ENCODE results near the gene PSMD6.
A peak's percentile ranks its signal among the peaks of the same experiment; 100 is the strongest.

Gene PSMD6

DNA sequence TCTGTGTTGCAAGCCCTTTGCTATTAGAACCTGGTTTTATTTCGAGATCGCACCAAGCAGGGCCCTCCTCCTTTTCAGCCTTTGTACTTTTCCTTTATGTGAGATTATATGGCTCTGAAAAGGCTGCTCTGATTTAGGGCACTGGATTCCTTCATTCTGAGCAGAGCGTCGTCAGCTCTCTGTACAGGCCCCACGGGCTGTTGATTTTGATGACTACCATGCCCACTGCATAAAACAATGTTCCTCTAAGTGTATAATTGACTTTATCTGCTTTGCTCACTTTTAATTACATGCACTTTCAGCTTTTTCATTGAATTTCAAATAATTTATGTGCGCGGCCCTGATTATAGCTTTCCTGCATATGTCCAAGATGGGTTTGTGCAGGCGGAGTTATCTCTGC, 4.4 kb upstream of the PSMD6 start:
- Histone ChIP-seq H3K27me3 (ENCODE audit: control insufficient read depth in 1 of 2, insufficient read depth in 1 of 2, low read length in 2 of 2) (peaks cover 3 to 6% of the 10 kb centered on the region in 2 experiments), H2BK12ac (ENCODE audit: low read length in 2 of 2) (no peak overlapping the region), H3K14ac (ENCODE audit: low read length in 2 of 2) (no peak overlapping the region), H3K23ac (ENCODE audit: low read length in 2 of 2) (no peak overlapping the region), H2BK15ac (ENCODE audit: low read depth, poor library complexity, severe bottlenecking) (no peak overlapping the region), H3K4me1 (ENCODE audit: control insufficient read depth, insufficient read depth, low read depth, low read length) (no peaks in the 10 kb centered on the region), H3K4me3 (ENCODE audit: insufficient read depth in 1 of 2, low read depth in 1 of 2, low read length in 2 of 2) (no peak overlapping the region), H2AFZ (ENCODE audit: low read depth, low read length) (no peak overlapping the region), H3K79me1 (replicated peaks; ENCODE audit: low read length, poor library complexity, severe bottlenecking) (no peaks in the 10 kb centered on the region), H2BK120ac (ENCODE audit: low read depth, low read length) (no peak overlapping the region), H4K91ac (ENCODE audit: low read length) (no peak overlapping the region), H3K18ac (ENCODE audit: low read depth in 1 of 2, low read length in 2 of 2) (no peak overlapping the region), H3K9ac (ENCODE audit: low read length) (no peak overlapping the region), H3K4me2 (ENCODE audit: low read length, poor library complexity, severe bottlenecking) (no peak overlapping the region), H2BK5ac (ENCODE audit: low read depth, low read length, poor library complexity, severe bottlenecking) (no peak overlapping the region), H3K27ac (ENCODE audit: low read length, poor library complexity, severe bottlenecking) (no peak overlapping the region), H2AK5ac (ENCODE audit: low read length, severe bottlenecking) (no peak overlapping the region), H4K8ac (ENCODE audit: low read length) (no peak overlapping the region), H3K36me3 (ENCODE audit: control insufficient read depth in 1 of 2, insufficient read depth in 2 of 2, low read depth in 1 of 2, low read length in 2 of 2) (no peaks in the 10 kb centered on the region), H3K9me3 (ENCODE audit: control insufficient read depth, low read length) (no peaks in the 10 kb centered on the region), H3K4ac (ENCODE audit: low read depth in 1 of 2, low read length in 2 of 2) (no peak overlapping the region)
- 62% methylated on average over 7 of the region's 8 CpGs for WGBS
- no peak for DNase-seq

DNA sequence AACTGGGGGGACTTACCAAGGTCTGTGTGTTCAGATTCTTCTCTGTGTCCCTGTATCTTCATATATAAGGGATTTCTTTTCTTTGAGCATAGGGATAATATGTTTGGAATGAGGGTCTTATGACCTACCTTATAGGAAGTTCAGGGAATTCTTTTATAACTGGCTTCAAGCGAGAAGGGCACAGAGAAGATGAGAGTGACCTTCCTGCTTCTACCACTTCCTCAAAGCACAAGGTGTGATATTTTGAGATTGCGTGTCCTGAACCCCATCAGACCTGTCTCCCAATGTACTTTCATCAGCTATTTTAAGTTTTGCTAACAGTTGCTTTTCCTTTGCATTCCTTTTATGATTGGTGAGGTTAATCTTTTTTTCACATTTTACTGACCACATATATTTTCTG, 3.1 kb upstream of the PSMD6 start:
- Histone ChIP-seq H3K4me2 (ENCODE audit: low read length, poor library complexity, severe bottlenecking) (no peak overlapping the region), H3K4ac (ENCODE audit: low read depth in 1 of 2, low read length in 2 of 2) (no peak overlapping the region), H3K23ac (ENCODE audit: low read length in 2 of 2) (no peak overlapping the region), H3K79me1 (replicated peaks; ENCODE audit: low read length, poor library complexity, severe bottlenecking) (no peaks in the 10 kb centered on the region), H3K27ac (ENCODE audit: low read length, poor library complexity, severe bottlenecking) (no peak overlapping the region), H3K18ac (ENCODE audit: low read depth in 1 of 2, low read length in 2 of 2) (no peak overlapping the region), H2AFZ (ENCODE audit: low read depth, low read length) (no peak overlapping the region), H2BK5ac (ENCODE audit: low read depth, low read length, poor library complexity, severe bottlenecking) (no peak overlapping the region), H3K36me3 (ENCODE audit: control insufficient read depth in 1 of 2, insufficient read depth in 2 of 2, low read depth in 1 of 2, low read length in 2 of 2) (peaks cover 0 to 7% of the 10 kb centered on the region in 2 experiments), H2BK15ac (ENCODE audit: low read depth, poor library complexity, severe bottlenecking) (no peak overlapping the region), H3K4me1 (ENCODE audit: control insufficient read depth, insufficient read depth, low read depth, low read length) (peaks cover 7% of the 10 kb centered on the region), H3K9me3 (ENCODE audit: control insufficient read depth, low read length) (no peaks in the 10 kb centered on the region), H2BK12ac (ENCODE audit: low read length in 2 of 2) (no peak overlapping the region), H3K14ac (ENCODE audit: low read length in 2 of 2) (no peak overlapping the region), H2BK120ac (ENCODE audit: low read depth, low read length) (no peak overlapping the region), H3K27me3 (ENCODE audit: control insufficient read depth in 1 of 2, insufficient read depth in 1 of 2, low read length in 2 of 2) (peaks cover 3 to 6% of the 10 kb centered on the region in 2 experiments), H2AK5ac (ENCODE audit: low read length, severe bottlenecking) (no peak overlapping the region), H4K91ac (ENCODE audit: low read length) (no peak overlapping the region), H4K8ac (ENCODE audit: low read length) (no peak overlapping the region), H3K9ac (ENCODE audit: low read length) (no peak overlapping the region), H3K4me3 (ENCODE audit: insufficient read depth in 1 of 2, low read depth in 1 of 2, low read length in 2 of 2) (no peak overlapping the region)
- 89% methylated on average over 1 of the region's 2 CpGs for WGBS
- DNase-seq = no peak

DNA sequence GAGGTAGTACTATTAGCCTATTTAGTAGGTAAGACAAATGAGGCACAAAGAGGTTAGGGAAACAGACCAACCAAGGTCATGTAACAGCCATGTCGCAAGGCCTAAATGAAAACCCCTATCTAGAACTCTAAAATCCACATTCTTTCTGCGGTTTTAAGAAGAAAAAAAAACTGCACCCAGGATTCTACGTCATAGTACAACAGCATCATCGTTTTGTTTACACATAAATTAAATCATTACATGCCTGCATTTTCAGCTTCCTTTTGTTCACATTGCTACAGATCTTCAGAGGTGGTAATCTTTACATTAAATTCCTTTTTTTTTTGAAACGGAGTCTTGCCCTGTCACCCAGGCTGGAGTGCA, 548 bp upstream of the PSMD6 start:
- Histone ChIP-seq H2AFZ (ENCODE audit: low read depth, low read length) (no peak overlapping the region), H3K4me2 (ENCODE audit: low read length, poor library complexity, severe bottlenecking) (no peak overlapping the region), H2BK12ac (ENCODE audit: low read length in 2 of 2) (no peak overlapping the region), H3K14ac (ENCODE audit: low read length in 2 of 2) (no peak overlapping the region), H3K27ac (ENCODE audit: low read length, poor library complexity, severe bottlenecking) (no peak overlapping the region), H2AK5ac (ENCODE audit: low read length, severe bottlenecking) (no peak overlapping the region), H3K27me3 (ENCODE audit: control insufficient read depth in 1 of 2, insufficient read depth in 1 of 2, low read length in 2 of 2) (peaks cover 0 to under 1% of the 10 kb centered on the region in 2 experiments), H2BK15ac (ENCODE audit: low read depth, poor library complexity, severe bottlenecking) (no peak overlapping the region), H3K4ac (ENCODE audit: low read depth in 1 of 2, low read length in 2 of 2) (no peak overlapping the region), H4K8ac (ENCODE audit: low read length) (no peak overlapping the region), H2BK120ac (ENCODE audit: low read depth, low read length) (no peak overlapping the region), H2BK5ac (ENCODE audit: low read depth, low read length, poor library complexity, severe bottlenecking) (no peak overlapping the region), H3K18ac (ENCODE audit: low read depth in 1 of 2, low read length in 2 of 2) (no peak overlapping the region), H3K4me1 (ENCODE audit: control insufficient read depth, insufficient read depth, low read depth, low read length) (peaks cover 7% of the 10 kb centered on the region), H3K36me3 (ENCODE audit: control insufficient read depth in 1 of 2, insufficient read depth in 2 of 2, low read depth in 1 of 2, low read length in 2 of 2) (peaks cover 0 to 32% of the 10 kb centered on the region in 2 experiments), H3K9ac (ENCODE audit: low read length) (peak overlapping the region; percentile 99), H3K23ac (ENCODE audit: low read length in 2 of 2) (no peak overlapping the region), H3K79me1 (replicated peaks; ENCODE audit: low read length, poor library complexity, severe bottlenecking) (peaks cover 2% of the 10 kb centered on the region), H3K4me3 (ENCODE audit: insufficient read depth in 1 of 2, low read depth in 1 of 2, low read length in 2 of 2) (peak overlapping the region in 1 of 2 experiments; percentile 88), H3K9me3 (ENCODE audit: control insufficient read depth, low read length) (no peaks in the 10 kb centered on the region), H4K91ac (ENCODE audit: low read length) (no peak overlapping the region)
- peak; percentile 31 for DNase-seq
- 73% methylated on average over 5 of the region's 5 CpGs for WGBS

DNA sequence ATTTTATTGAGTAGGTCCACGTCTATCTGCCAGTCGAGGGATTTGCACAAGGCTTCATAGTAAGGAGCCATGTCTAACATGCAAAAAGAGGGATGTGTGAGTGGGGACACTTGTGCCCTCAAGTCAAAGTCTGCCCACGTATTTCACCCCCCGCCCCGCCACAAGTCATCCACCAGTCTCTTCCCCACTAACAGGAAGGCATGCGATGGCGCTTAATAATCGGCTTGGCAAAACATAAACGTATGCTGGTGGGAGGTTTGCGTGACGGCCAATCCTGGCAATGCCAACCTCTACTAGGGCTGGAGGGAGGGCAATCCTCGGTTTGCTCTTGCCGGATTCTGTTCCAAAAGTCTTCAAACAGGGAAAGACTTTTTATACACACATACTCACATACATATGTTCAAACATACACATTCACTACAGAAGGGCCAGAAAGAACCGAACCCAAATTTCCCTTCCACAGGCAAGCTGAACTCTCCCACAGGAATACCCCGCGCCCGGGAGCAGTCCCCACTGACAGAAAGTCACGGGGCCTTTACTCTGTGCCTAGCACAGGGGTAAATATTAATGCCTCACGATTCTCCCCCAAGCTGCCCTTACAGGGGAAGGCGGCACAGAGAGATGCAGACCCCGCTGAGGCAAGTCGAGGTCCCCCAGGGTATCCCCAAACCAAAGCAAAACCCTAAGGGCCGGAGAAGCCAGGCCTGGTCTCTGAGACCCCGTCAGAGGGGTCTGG, 675 bp downstream of the PSMD6 start:
- no peak overlapping the region for H2AFZ ChIP-seq (ENCODE audit: low read depth, low read length)
- no peak overlapping the region for H2BK5ac ChIP-seq (ENCODE audit: low read depth, low read length, poor library complexity, severe bottlenecking)
- DNase-seq = peak; percentile 38
- no peak overlapping the region for H2BK120ac ChIP-seq (ENCODE audit: low read depth, low read length)
- no peak overlapping the region for H3K27ac ChIP-seq (ENCODE audit: low read length, poor library complexity, severe bottlenecking)
- H3K4me1 ChIP-seq (ENCODE audit: control insufficient read depth, insufficient read depth, low read depth, low read length) = peaks cover 7% of the 10 kb centered on the region
- H4K8ac ChIP-seq (ENCODE audit: low read length) = no peak overlapping the region
- no peak overlapping the region for H2AK5ac ChIP-seq (ENCODE audit: low read length, severe bottlenecking)
- peak overlapping the region; percentile 19 to 73 for H3K4ac ChIP-seq (ENCODE audit: low read depth in 1 of 2, low read length in 2 of 2)
- no peaks in the 10 kb centered on the region for H3K27me3 ChIP-seq (ENCODE audit: control insufficient read depth in 1 of 2, insufficient read depth in 1 of 2, low read length in 2 of 2)
- H4K91ac ChIP-seq (ENCODE audit: low read length) = no peak overlapping the region
- H2BK12ac ChIP-seq (ENCODE audit: low read length in 2 of 2) = no peak overlapping the region
- peaks cover 3% of the 10 kb centered on the region for H3K79me1 ChIP-seq (replicated peaks; ENCODE audit: low read length, poor library complexity, severe bottlenecking)
- no peaks in the 10 kb centered on the region for H3K9me3 ChIP-seq (ENCODE audit: control insufficient read depth, low read length)
- H3K4me2 ChIP-seq (ENCODE audit: low read length, poor library complexity, severe bottlenecking) = peak overlapping the region; percentile 86
- no peak overlapping the region for H3K14ac ChIP-seq (ENCODE audit: low read length in 2 of 2)
- peak overlapping the region; percentile 88 to 94 for H3K4me3 ChIP-seq (ENCODE audit: insufficient read depth in 1 of 2, low read depth in 1 of 2, low read length in 2 of 2)
- peak overlapping the region; percentile 99 for H3K9ac ChIP-seq (ENCODE audit: low read length)
- H2BK15ac ChIP-seq (ENCODE audit: low read depth, poor library complexity, severe bottlenecking) = no peak overlapping the region
- H3K23ac ChIP-seq (ENCODE audit: low read length in 2 of 2) = no peak overlapping the region
- peaks cover 0 to 44% of the 10 kb centered on the region in 2 experiments for H3K36me3 ChIP-seq (ENCODE audit: control insufficient read depth in 1 of 2, insufficient read depth in 2 of 2, low read depth in 1 of 2, low read length in 2 of 2)
- 33% methylated on average over 24 of the region's 24 CpGs for WGBS
- H3K18ac ChIP-seq (ENCODE audit: low read depth in 1 of 2, low read length in 2 of 2) = no peak overlapping the region

Data from mesenchymal stem cell (in vitro differentiated cells and primary cell).